Testis (tissue), 5 donors: Measurements from ENCODE around the gene GALR1. TPM values are rescaled to one million over a fixed set of nuclear protein-coding genes. Genes with fewer than 3 reads are reported as not detected.

Experiments
- DNase-seq: peaks from one replicate; pipeline ENCODE4 v3.0.0-alpha.2; 2019
- H3K27ac ChIP-seq, 2 donors: fragments of 200-600 bp; sonication (generic); one replicate each; pipeline ENCODE4 v1.5.1; 2019
- H3K27me3 ChIP-seq: fragments of 200-600 bp; sonication (generic); one replicate; pipeline ENCODE4 v1.5.1; 2019
- H3K36me3 ChIP-seq: fragments of 200-600 bp; sonication (generic); one replicate; pipeline ENCODE4 v1.5.1; 2017; ENCODE audit warnings: low read depth; ENCODE audit errors: missing control alignments
- H3K4me1 ChIP-seq: fragments of 200-600 bp; sonication (generic); one replicate; pipeline ENCODE4 v1.5.1; 2019
- H3K4me3 ChIP-seq, 2 donors: fragments of 200-600 bp; sonication (generic); one replicate each; pipeline ENCODE4 v1.5.1; 2017 to 2019
- H3K9me3 ChIP-seq: fragments of 200-600 bp; sonication (generic); one replicate; pipeline ENCODE4 v1.5.1; 2017
- POLR2A ChIP-seq: fragments of 450-650 bp; IDR thresholded peaks from one replicate; pipeline ENCODE4 v1.6.1; 2017; ENCODE audit warnings: antibody characterized with exemption, mild to moderate bottlenecking, moderate library complexity
- WGBS, 2 donors: methylation state at CpG; one replicate each; pipeline ENCODE4 v1.1.5; 2018; 5-methylcytosine and 5-hydroxymethylcytosine counted together
- intact Hi-C: fragments of 100-400 bp; cut with DNase I; formaldehyde crosslinking; loops from one replicate; pipeline ENCODE4 v1.15.1; 2023; ENCODE audit warnings: low total_unique reads
- long read RNA-seq, 2 donors: transcript quantifications; one replicate each; lab custom pipeline, GENCODE V29; 2026
- polyA plus RNA-seq: library from polyadenylated mRNA; stranded (reverse); fragments of 350-450 nt; fragmentation: Illumina TruSeq; extraction: RNeasy Lipid Tissue Mini Kit (QIAGEN cat#74804); gene quantifications from one replicate; pipeline ENCODE4 v1.2.3, GENCODE V29; 2014; ENCODE audit warnings: low read depth, low replicate concordance; ENCODE audit not compliant: insufficient read depth
- total RNA-seq, 2 donors: library from RNA; depleted of rRNA; stranded (reverse); fragments of >200 nt; gene quantifications; one replicate each; pipeline ENCODE4 v1.2.3, GENCODE V29; 2016
- TF ChIP-seq, protein P1 (sequence below), 3 experiments: fragments of 450-650 bp in 2 of 3; fragments of 200-600 bp in 1 of 3; sonication (generic) in 1 of 3; IDR thresholded peaks; one replicate each; pipeline ENCODE4 v1.5.1; 2016 to 2019; ENCODE audit warnings: antibody characterized with exemption in 3 of 3, mild to moderate bottlenecking in 2 of 3, moderate library complexity in 1 of 3

GALR1 gene, protein sequence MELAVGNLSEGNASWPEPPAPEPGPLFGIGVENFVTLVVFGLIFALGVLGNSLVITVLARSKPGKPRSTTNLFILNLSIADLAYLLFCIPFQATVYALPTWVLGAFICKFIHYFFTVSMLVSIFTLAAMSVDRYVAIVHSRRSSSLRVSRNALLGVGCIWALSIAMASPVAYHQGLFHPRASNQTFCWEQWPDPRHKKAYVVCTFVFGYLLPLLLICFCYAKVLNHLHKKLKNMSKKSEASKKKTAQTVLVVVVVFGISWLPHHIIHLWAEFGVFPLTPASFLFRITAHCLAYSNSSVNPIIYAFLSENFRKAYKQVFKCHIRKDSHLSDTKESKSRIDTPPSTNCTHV
- total RNA-seq (under 1 TPM; 0.16 to 0.43 TPM), polyA plus RNA-seq (0.11 TPM)
- long read RNA-seq, donor 1 = 0 reads
- long read RNA-seq, donor 2 = 0 reads

DNA sequence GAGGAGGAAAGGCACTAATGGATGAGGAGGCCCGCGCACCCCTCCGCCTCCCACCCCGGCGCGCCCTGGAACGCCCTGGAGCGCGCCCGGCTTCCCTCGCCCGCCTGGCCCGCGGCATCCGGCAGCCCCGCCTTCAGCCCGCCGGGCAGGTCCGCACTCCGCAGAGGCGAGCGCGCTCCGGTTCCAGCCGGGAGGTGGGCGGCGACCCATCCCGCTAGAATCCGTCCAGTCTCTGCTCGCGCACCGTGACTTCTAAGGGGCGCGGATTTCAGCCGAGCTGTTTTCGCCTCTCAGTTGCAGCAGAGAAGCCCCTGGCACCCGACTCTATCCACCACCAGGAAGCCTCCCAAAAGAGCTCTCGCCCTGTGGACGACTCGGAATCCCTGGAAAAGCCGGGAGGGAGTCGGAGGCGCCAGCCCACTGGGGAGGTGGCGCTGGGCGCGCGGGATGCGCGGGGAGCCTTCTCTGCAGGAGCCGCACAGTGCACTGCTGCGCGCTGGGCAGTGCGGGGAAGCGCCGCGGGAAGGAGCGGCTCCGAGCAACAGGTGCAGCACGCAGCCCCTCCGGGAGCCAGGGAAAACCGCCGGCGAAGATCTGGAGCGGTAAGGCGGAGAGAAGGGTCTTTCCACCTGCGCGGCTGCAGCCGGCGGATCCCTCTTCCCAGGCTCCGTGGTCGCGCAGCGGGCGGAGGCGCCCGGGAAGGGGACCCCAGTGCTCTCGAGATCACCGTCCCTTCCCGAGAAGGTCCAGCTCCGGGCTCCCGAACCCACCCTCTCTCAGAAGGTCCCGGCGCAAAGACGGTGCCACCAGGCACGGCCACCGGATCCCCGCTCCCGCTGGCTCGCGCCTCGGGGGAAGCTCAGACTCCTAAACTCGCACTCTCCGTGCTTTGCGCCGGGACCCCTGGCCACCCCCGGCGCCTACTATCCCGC, at the start of gene GALR1:
Gene GALR1 (plus strand): TSS at position 280 of the 932 bp plus-strand sequence. CDS start 701 bp downstream, outside the sequence.
- H3K36me3 ChIP-seq = no peaks in the 10 kb centered on the region
- no peak for TF ChIP-seq POLR2A
- TF ChIP-seq, protein P1, sequence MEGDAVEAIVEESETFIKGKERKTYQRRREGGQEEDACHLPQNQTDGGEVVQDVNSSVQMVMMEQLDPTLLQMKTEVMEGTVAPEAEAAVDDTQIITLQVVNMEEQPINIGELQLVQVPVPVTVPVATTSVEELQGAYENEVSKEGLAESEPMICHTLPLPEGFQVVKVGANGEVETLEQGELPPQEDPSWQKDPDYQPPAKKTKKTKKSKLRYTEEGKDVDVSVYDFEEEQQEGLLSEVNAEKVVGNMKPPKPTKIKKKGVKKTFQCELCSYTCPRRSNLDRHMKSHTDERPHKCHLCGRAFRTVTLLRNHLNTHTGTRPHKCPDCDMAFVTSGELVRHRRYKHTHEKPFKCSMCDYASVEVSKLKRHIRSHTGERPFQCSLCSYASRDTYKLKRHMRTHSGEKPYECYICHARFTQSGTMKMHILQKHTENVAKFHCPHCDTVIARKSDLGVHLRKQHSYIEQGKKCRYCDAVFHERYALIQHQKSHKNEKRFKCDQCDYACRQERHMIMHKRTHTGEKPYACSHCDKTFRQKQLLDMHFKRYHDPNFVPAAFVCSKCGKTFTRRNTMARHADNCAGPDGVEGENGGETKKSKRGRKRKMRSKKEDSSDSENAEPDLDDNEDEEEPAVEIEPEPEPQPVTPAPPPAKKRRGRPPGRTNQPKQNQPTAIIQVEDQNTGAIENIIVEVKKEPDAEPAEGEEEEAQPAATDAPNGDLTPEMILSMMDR (IDR thresholded peaks at IDR 0.05) = no peak
- no peak within 1 kb of the TSS for H3K27ac ChIP-seq
- peak within 1 kb of the TSS; percentile 4 to 31 for H3K4me3 ChIP-seq
- intact Hi-C loops = no loop called here
- no peaks in the 10 kb centered on the region for H3K9me3 ChIP-seq
- no peak for DNase-seq
- H3K27me3 ChIP-seq = no peaks in the 10 kb centered on the region
- peaks cover 4% of the 10 kb centered on the region for H3K4me1 ChIP-seq
- 1% methylated on average over 38 of the region's 98 CpGs; no CpG with 5 or more reads in 1 of the 2 donors for WGBS, 2 donors

DNA sequence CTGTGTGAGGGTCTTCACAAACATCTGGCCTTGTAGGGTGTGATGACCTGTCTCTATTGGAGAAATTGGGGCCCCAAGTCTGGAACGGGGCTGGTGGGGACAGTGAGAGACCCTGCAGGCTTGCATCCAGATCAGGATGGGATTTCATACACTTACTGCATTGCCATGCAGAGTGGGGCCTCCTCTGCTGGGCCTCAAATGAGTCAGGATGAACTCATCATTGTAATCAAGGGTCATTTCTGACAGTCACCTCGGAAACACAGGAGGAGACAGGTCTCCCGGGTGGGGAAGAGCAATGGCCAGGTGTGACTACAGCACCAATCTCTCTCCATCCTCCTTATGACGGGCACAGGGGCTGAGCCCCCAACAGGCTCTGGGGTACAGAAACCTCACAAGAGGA, 48.1 kb upstream of the GALR1 start:
- no peaks in the 10 kb centered on the region for H3K27me3 ChIP-seq
- TF ChIP-seq POLR2A = no peak
- no peaks in the 10 kb centered on the region for H3K9me3 ChIP-seq
- 84 to 97% methylated on average over 2 to 4 of the region's 4 CpGs for WGBS, 2 donors
- no peak overlapping the region for H3K4me3 ChIP-seq
- DNase-seq = no peak
- H3K4me1 ChIP-seq = peaks cover 2% of the 10 kb centered on the region
- no peak overlapping the region for H3K27ac ChIP-seq
- H3K36me3 ChIP-seq = no peaks in the 10 kb centered on the region
- intact Hi-C loops = no loop called here

DNA sequence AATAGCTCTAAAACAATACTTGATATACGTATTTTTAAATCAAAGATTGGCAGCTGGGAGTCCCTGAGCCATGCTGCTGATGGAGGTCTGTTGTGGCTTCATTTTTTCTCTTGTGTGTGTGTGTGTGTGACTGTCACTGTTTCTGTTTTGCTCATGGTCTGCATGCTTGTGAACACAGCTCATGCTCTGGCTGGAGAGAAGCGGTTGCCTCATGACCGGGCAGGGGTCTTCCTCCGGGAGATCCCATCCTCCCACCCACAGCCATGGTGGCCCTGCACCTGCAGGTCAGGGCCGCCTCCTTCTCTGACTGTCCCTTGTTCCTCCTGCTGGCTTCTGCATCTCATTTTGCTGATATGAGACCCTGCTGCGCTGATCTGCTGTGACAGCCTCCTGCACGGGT, 47.3 kb upstream of the GALR1 start:
- Histone ChIP-seq H3K36me3 (no peaks in the 10 kb centered on the region), H3K4me1 (peaks cover 10% of the 10 kb centered on the region), H3K27ac (no peak overlapping the region), H3K4me3 (no peak overlapping the region), H3K9me3 (no peaks in the 10 kb centered on the region), H3K27me3 (no peaks in the 10 kb centered on the region)
- no peak for DNase-seq
- intact Hi-C loops = no loop called here
- 88 to 90% methylated on average over 5 to 7 of the region's 7 CpGs for WGBS, 2 donors
- no peak for TF ChIP-seq POLR2A
- TF ChIP-seq, protein P1 (IDR thresholded peaks at IDR 0.05) = no peak

DNA sequence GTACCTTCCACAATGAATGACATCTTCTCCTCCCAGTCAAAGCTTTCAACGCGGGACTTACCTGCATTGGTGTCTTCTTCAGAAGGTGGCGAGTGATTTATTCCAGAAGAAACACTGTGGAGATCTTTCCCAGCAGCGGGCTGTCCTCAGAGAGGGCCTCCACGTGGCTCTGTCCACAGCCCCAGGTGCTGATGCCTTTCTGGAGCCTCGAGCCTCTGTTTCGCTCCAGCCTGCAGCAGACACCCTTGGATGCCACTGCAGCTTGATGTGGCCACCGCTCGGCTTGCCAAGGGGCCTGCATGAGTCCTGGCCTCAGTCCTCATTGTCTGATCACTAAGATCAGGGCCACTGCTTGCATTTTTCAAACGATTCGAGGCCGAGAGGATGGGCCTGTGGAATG, 46.6 kb upstream of the GALR1 start:
- WGBS, 2 donors = 65 to 84% methylated on average over 8 to 12 of the region's 12 CpGs
- H3K27ac ChIP-seq = no peak overlapping the region
- TF ChIP-seq, protein P1 (IDR thresholded peaks at IDR 0.05) = no peak
- no peak for TF ChIP-seq POLR2A
- no peaks in the 10 kb centered on the region for H3K9me3 ChIP-seq
- H3K4me1 ChIP-seq = peaks cover 13% of the 10 kb centered on the region
- intact Hi-C loops = no loop called here
- no peak for DNase-seq
- H3K27me3 ChIP-seq = no peaks in the 10 kb centered on the region
- H3K36me3 ChIP-seq = no peaks in the 10 kb centered on the region
- no peak overlapping the region for H3K4me3 ChIP-seq

DNA sequence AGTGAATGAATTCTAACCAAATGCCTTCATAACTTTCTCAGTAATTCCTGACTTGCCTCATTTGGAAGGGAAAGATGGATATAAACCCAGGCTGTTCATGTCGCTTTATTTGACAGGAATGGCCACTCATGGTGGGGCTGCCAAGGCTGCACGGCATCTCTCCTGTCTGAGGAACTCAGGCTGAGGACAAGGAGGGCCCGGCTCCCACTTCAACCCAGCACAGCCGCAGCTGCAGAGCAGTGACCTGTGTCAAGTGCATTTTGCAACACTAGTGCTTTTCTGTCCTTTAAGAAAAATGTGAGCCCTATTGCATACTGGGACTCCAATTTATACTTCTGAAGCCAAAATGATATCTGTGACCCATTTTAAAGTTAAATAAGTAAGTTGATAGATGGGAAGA, 45.8 kb upstream of the GALR1 start:
- 93 to 100% methylated on average over 3 to 4 of the region's 4 CpGs for WGBS, 2 donors

More for the DNA sequence above, 45.8 kb upstream of the GALR1 start:
- Histone ChIP-seq H3K27ac (no peak overlapping the region), H3K9me3 (no peaks in the 10 kb centered on the region), H3K27me3 (no peaks in the 10 kb centered on the region), H3K4me1 (peaks cover 13% of the 10 kb centered on the region), H3K36me3 (no peaks in the 10 kb centered on the region), H3K4me3 (no peak overlapping the region)
- TF ChIP-seq, protein P1 (IDR thresholded peaks at IDR 0.05) = no peak
- TF ChIP-seq POLR2A = no peak
- no peak for DNase-seq
- intact Hi-C loops = no loop called here
